Neural cell (in vitro differentiated cells): Measurements from ENCODE around the gene SLC6A6.

Source experiments
- EP300 ChIP-seq: fragments of 450-650 bp; conservative IDR thresholded peaks from 2 replicates; pipeline ENCODE4 v1.6.1; 2014; ENCODE audit warnings: antibody characterized with exemption, mild to moderate bottlenecking, moderate library complexity; ENCODE audit not compliant: poor library complexity, severe bottlenecking
- EZH2 ChIP-seq: fragments of 200-600, 300-800 bp; shearing (Covaris generic), sonication (generic); IDR thresholded peaks from 2 replicates; pipeline ENCODE4 v1.6.1; 2014; ENCODE audit warnings: antibody characterized with exemption, low read length, borderline replicate concordance, mild to moderate bottlenecking; ENCODE audit not compliant: insufficient read depth, poor library complexity, severe bottlenecking
- POLR2AphosphoS5 ChIP-seq: IDR thresholded peaks from 2 replicates; pipeline ENCODE4 v1.6.1; 2012
- REST ChIP-seq: IDR thresholded peaks from 2 replicates; pipeline ENCODE4 v1.6.1; 2012; ENCODE audit warnings: borderline replicate concordance
- SMC3 ChIP-seq: fragments of 450-650 bp; conservative IDR thresholded peaks from 2 replicates; pipeline ENCODE4 v1.6.1; 2014; ENCODE audit warnings: antibody characterized with exemption, mild to moderate bottlenecking, moderate library complexity; ENCODE audit not compliant: poor library complexity
- TF ChIP-seq, protein P1 (sequence below): fragments of 450-650 bp; IDR thresholded peaks from 2 replicates; pipeline ENCODE4 v1.5.1; 2014; ENCODE audit warnings: antibody characterized with exemption, mild to moderate bottlenecking, moderate library complexity; ENCODE audit not compliant: poor library complexity, severe bottlenecking

DNA sequence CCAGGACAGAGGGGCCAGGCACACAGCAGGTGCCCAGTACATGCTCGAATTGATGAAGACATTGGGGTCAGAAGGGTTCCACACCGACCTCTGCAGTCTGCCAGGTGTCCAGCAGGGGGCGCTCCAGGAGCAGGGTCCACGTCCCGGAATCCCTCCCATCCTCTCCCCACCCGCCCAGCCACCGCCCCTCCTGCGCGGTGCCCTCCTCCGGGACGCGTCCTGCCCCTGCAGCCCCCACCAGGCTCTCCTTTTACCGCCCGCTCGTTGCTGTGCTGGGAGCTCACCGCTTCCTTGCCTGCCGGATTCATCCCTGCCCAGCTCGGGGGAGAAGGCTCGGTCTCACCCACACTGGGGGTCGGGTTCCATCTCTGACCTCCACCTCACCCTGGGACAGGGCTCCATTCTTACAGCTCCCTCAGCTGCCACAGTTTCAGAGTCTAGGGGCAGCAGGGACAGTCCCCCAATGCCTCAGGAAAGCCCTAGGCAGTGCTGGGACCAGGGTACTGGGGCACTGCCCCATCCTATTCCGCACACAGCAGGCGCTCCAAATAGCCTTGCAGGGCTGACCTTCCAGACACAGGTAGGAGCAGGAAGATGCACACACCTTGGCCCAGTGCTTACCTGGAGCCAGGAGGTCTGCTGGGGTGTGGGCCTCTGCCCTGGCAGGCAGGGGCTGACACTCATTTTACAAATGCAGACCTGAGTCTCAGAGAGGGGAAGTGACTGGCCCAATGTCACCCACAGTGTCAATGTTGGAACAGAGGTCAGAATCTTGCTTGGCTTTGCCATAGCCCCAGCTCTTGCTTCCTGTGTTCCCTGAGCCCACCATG lies 106.8 kb downstream of the SLC6A6 start:
- no peak for TF ChIP-seq POLR2AphosphoS5
- TF ChIP-seq, protein P1, sequence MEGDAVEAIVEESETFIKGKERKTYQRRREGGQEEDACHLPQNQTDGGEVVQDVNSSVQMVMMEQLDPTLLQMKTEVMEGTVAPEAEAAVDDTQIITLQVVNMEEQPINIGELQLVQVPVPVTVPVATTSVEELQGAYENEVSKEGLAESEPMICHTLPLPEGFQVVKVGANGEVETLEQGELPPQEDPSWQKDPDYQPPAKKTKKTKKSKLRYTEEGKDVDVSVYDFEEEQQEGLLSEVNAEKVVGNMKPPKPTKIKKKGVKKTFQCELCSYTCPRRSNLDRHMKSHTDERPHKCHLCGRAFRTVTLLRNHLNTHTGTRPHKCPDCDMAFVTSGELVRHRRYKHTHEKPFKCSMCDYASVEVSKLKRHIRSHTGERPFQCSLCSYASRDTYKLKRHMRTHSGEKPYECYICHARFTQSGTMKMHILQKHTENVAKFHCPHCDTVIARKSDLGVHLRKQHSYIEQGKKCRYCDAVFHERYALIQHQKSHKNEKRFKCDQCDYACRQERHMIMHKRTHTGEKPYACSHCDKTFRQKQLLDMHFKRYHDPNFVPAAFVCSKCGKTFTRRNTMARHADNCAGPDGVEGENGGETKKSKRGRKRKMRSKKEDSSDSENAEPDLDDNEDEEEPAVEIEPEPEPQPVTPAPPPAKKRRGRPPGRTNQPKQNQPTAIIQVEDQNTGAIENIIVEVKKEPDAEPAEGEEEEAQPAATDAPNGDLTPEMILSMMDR = peak; percentile 85
- TF ChIP-seq EZH2 = no peak
- peak; percentile 89 for TF ChIP-seq SMC3
- no peak for TF ChIP-seq EP300
- TF ChIP-seq REST = no peak
